Frontal cortex (tissue), 4 donors: ENCODE measurements around the gene PPFIA4. TPM values are rescaled to one million over a fixed set of nuclear protein-coding genes. Genes with fewer than 3 reads are reported as not detected.
"Not testable (repeated sequence)": the region's sequence is repeated elsewhere in the genome, so short reads cannot be mapped to it uniquely, and the experiment has no call there.

Experiments used
- DNase-seq, 2 donors: peaks; one replicate each; pipeline ENCODE4 v3.0.0; 2012; ENCODE audit warnings: low spot score in 2 of 2
- FAIRE-seq: peaks from 2 replicates; lab custom pipeline; 2012; peaks lifted over from hg19 to GRCh38; lab: Jason Lieb, UNC
- total RNA-seq: library from RNA; depleted of rRNA; stranded (reverse); fragments of >200 nt; gene quantifications from one replicate; pipeline ENCODE4 v1.2.3, GENCODE V29; 2014
- donor health status: control.
- donor health status: control.
- donor health status: control.

Gene PPFIA4
- 12.6 TPM for total RNA-seq

- no peak for FAIRE-seq
- DNase-seq, result peak; percentile 90 to 96
These were observed at the start of gene PPFIA4 for GRCh38 chr1:203026031-203026665. PPFIA4 (plus strand) TSS chr1:203026491; CDS start chr1:203039009, 12,518 bp downstream.

GRCh38 chr1:202976633-202977032, 49.7 kb upstream of the PPFIA4 start:
- DNase-seq (no peak), FAIRE-seq (no peak)

GRCh38 chr1:202979459-202979858, 46.8 kb upstream of the PPFIA4 start:
- no peak for FAIRE-seq
- no peak for DNase-seq

- FAIRE-seq (no peak), DNase-seq (no peak)
These were observed 44.4 kb upstream of the PPFIA4 start for GRCh38 chr1:202981939-202982338.

- no peak for FAIRE-seq
These were observed 43.4 kb upstream of the PPFIA4 start for GRCh38 chr1:202982715-202983430.

GRCh38 chr1:202986120-202986519, 40.2 kb upstream of the PPFIA4 start:
- DNase-seq, FAIRE-seq: not testable (repeated sequence)

More at GRCh38 chr1:202982715-202983430, 43.4 kb upstream of the PPFIA4 start:
- no peak for DNase-seq

GRCh38 chr1:202987255-202987654, 39.0 kb upstream of the PPFIA4 start:
- FAIRE-seq, result no peak
- no peak for DNase-seq

- DNase-seq (no peak), FAIRE-seq (no peak)
These were observed 38.2 kb upstream of the PPFIA4 start for GRCh38 chr1:202987922-202988583.

- FAIRE-seq (no peak), DNase-seq (no peak)
These were observed 36.4 kb upstream of the PPFIA4 start for GRCh38 chr1:202989879-202990278.

GRCh38 chr1:202991112-202991511, 35.2 kb upstream of the PPFIA4 start:
- DNase-seq (no peak), FAIRE-seq (no peak)

GRCh38 chr1:202994756-202995155, 31.5 kb upstream of the PPFIA4 start:
- no peak for FAIRE-seq
- DNase-seq, result no peak

GRCh38 chr1:202998836-202999750, 27.2 kb upstream of the PPFIA4 start:
- peak in 1 of 2 donors; percentile 28 for DNase-seq
- no peak for FAIRE-seq

- no peak for FAIRE-seq
- DNase-seq, result no peak
These were observed 25.9 kb upstream of the PPFIA4 start for GRCh38 chr1:203000217-203000944.

- DNase-seq (no peak), FAIRE-seq (no peak)
These were observed 24.3 kb upstream of the PPFIA4 start for GRCh38 chr1:203001986-203002385.

GRCh38 chr1:203002951-203003350, 23.3 kb upstream of the PPFIA4 start:
- FAIRE-seq (no peak), DNase-seq (no peak)

GRCh38 chr1:203005395-203006142, 20.7 kb upstream of the PPFIA4 start:
- not testable (repeated sequence) for FAIRE-seq, DNase-seq

GRCh38 chr1:203006948-203007871, 19.1 kb upstream of the PPFIA4 start, which contains the start of gene TMEM183A:
TMEM183A (plus strand) TSS chr1:203007374; CDS start chr1:203007466, 92 bp downstream.
- FAIRE-seq, result no peak
- DNase-seq, result peak; percentile 84 to 88
